Neuronal stem cell (in vitro differentiated cells): ENCODE data around the gene COBLL1.
"Not testable (repeated sequence)": the region's sequence is repeated elsewhere in the genome, so short reads cannot be mapped to it uniquely, and the experiment has no call there.

ENCODE experiments used
- DNase-seq: peaks from one replicate; pipeline ENCODE4 v3.0.0-alpha.2; 2013; ENCODE audit warnings: low spot score
- H2AFZ ChIP-seq: one replicate; pipeline ENCODE4 v1.6.1; 2013; ENCODE audit warnings: mild to moderate bottlenecking, low read length, inconsistent platforms
- H2AK5ac ChIP-seq: 2 replicates; pipeline ENCODE4 v1.6.1; 2013; ENCODE audit warnings: low read depth, mild to moderate bottlenecking, inconsistent platforms, low read length, moderate library complexity, mixed read lengths
- H2BK120ac ChIP-seq: 2 replicates; pipeline ENCODE4 v1.6.1; 2013; ENCODE audit warnings: low read depth, mild to moderate bottlenecking, inconsistent platforms, low read length, moderate library complexity, mixed read lengths
- H2BK12ac ChIP-seq: one replicate; pipeline ENCODE4 v1.6.1; 2013; ENCODE audit warnings: low read length, inconsistent platforms
- H2BK15ac ChIP-seq: 2 replicates; pipeline ENCODE4 v1.6.1; 2013; ENCODE audit warnings: mild to moderate bottlenecking, low read length, inconsistent platforms, mixed read lengths
- H2BK5ac ChIP-seq: one replicate; pipeline ENCODE4 v1.6.1; 2013; ENCODE audit warnings: inconsistent platforms, mild to moderate bottlenecking, low read length, moderate library complexity
- H3K14ac ChIP-seq: one replicate; pipeline ENCODE4 v1.6.1; 2013; ENCODE audit warnings: low read length, inconsistent platforms
- H3K18ac ChIP-seq: 2 replicates; pipeline ENCODE4 v1.6.1; 2013; ENCODE audit warnings: low read length, inconsistent platforms
- H3K23ac ChIP-seq: 2 replicates; pipeline ENCODE4 v1.6.1; 2013; ENCODE audit warnings: low read depth, mild to moderate bottlenecking, mixed read lengths, low read length, inconsistent platforms; ENCODE audit not compliant: poor library complexity
- H3K27ac ChIP-seq: replicated peaks from 3 replicates; pipeline ENCODE4 v1.5.1; 2013; ENCODE audit warnings: low read length, inconsistent platforms
- H3K27me3 ChIP-seq, 3 experiments: 2 replicates each; pipeline ENCODE4 v1.6.1; 2013; ENCODE audit warnings: low read length in 3 of 3, mild to moderate bottlenecking in 2 of 3, inconsistent platforms in 1 of 3, low read depth in 1 of 3, mixed read lengths in 1 of 3, moderate library complexity in 1 of 3; ENCODE audit not compliant: control insufficient read depth in 3 of 3, insufficient read depth in 3 of 3
- H3K36me3 ChIP-seq, 2 donors: replicated peaks in 1 of 2; 2 replicates each; pipeline ENCODE4 v1.6.1; 2013; ENCODE audit warnings: low read length in 2 of 2; ENCODE audit not compliant: control insufficient read depth in 2 of 2, insufficient read depth in 2 of 2
- H3K4ac ChIP-seq: 2 replicates; pipeline ENCODE4 v1.6.1; 2013; ENCODE audit warnings: inconsistent platforms, mild to moderate bottlenecking, low read length, moderate library complexity
- H3K4me1 ChIP-seq, 2 donors: 1 replicate in 1 of 2; 2 replicates in 1 of 2; pipeline ENCODE4 v1.6.1; 2013; ENCODE audit warnings: low read length in 2 of 2, low read depth in 1 of 2; ENCODE audit not compliant: control insufficient read depth in 2 of 2, insufficient read depth in 1 of 2
- H3K4me2 ChIP-seq: one replicate; pipeline ENCODE4 v1.6.1; 2013; ENCODE audit warnings: mild to moderate bottlenecking, low read length, inconsistent platforms; ENCODE audit not compliant: insufficient read depth, poor library complexity, severe bottlenecking
- H3K4me3 ChIP-seq, 2 donors: 2 replicates each; pipeline ENCODE4 v1.5.1; 2013; ENCODE audit warnings: low read length in 2 of 2, mild to moderate bottlenecking in 2 of 2, inconsistent platforms in 1 of 2, moderate library complexity in 1 of 2
- H3K79me1 ChIP-seq: one replicate; pipeline ENCODE4 v1.6.1; 2013; ENCODE audit warnings: low read depth, mild to moderate bottlenecking, inconsistent platforms, low read length, moderate library complexity
- H3K9ac ChIP-seq: one replicate; pipeline ENCODE4 v1.6.1; 2013; ENCODE audit warnings: mild to moderate bottlenecking, low read depth, low read length, inconsistent platforms; ENCODE audit not compliant: poor library complexity
- H3K9me3 ChIP-seq, 2 donors: replicated peaks in 1 of 2; 2 replicates each; pipeline versions ENCODE3 to v1.6.1; 2013; ENCODE audit warnings: low read length in 2 of 2, mild to moderate bottlenecking in 2 of 2, inconsistent platforms in 1 of 2, low read depth in 1 of 2, mixed read lengths in 1 of 2, moderate library complexity in 1 of 2; ENCODE audit not compliant: control insufficient read depth in 2 of 2, insufficient read depth in 1 of 2
- H4K8ac ChIP-seq: one replicate; pipeline ENCODE4 v1.6.1; 2013; ENCODE audit warnings: low read depth, mild to moderate bottlenecking, inconsistent platforms, low read length, moderate library complexity
- H4K91ac ChIP-seq: one replicate; pipeline ENCODE4 v1.6.1; 2013; ENCODE audit warnings: low read length, low read depth, mild to moderate bottlenecking, inconsistent platforms; ENCODE audit not compliant: poor library complexity
- WGBS, 2 donors: extraction: QIAGEN DNeasy Blood & Tissue Kit; methylation state at CpG; one replicate each; pipeline ENCODE4 v1.1.7; 2013; ENCODE audit warnings: missing lambda C conversion rate in 2 of 2, mixed read lengths in 1 of 2; ENCODE audit not compliant: insufficient read length in 2 of 2, insufficient replicate concordance in 1 of 2; ENCODE audit errors: extremely low coverage in 2 of 2; 5-methylcytosine and 5-hydroxymethylcytosine counted together

COBLL1 gene

GRCh38 chr2:164710837-164711765 lies 130.5 kb downstream of the COBLL1 start:
- no peak overlapping the region for H2BK5ac ChIP-seq
- H3K9me3 ChIP-seq, result no peaks in the 10 kb centered on the region
- no peak overlapping the region for H2BK15ac ChIP-seq
- no peak overlapping the region for H4K91ac ChIP-seq
- H3K4ac ChIP-seq, result no peak overlapping the region
- H3K4me3 ChIP-seq, result no peak overlapping the region
- no peak for DNase-seq
- H3K9ac ChIP-seq, result no peak overlapping the region
- H2AK5ac ChIP-seq, result no peak overlapping the region
- no peaks in the 10 kb centered on the region for H3K27me3 ChIP-seq
- no peaks in the 10 kb centered on the region for H3K36me3 ChIP-seq
- H3K4me2 ChIP-seq, result no peak overlapping the region
- no peaks in the 10 kb centered on the region for H3K4me1 ChIP-seq
- H3K27ac ChIP-seq, result no peak overlapping the region
- no peaks in the 10 kb centered on the region for H3K79me1 ChIP-seq
- no peak overlapping the region for H3K18ac ChIP-seq
- H2BK12ac ChIP-seq, result no peak overlapping the region
- H4K8ac ChIP-seq, result no peak overlapping the region
- no peak overlapping the region for H2AFZ ChIP-seq
- WGBS, 2 donors, result no CpG with 5 or more reads among the region's 6 CpGs
- no peak overlapping the region for H3K14ac ChIP-seq
- H3K23ac ChIP-seq, result no peak overlapping the region
- H2BK120ac ChIP-seq, result no peak overlapping the region

- not testable (repeated sequence) for H2AFZ ChIP-seq, H3K4ac ChIP-seq, H3K14ac ChIP-seq, H3K27me3 ChIP-seq, DNase-seq, H2BK5ac ChIP-seq, H4K91ac ChIP-seq, H3K4me2 ChIP-seq, H2AK5ac ChIP-seq, H3K18ac ChIP-seq, H2BK15ac ChIP-seq, H3K4me1 ChIP-seq, H3K36me3 ChIP-seq, H3K9me3 ChIP-seq, H4K8ac ChIP-seq, H3K23ac ChIP-seq, H3K4me3 ChIP-seq, H3K27ac ChIP-seq, H3K79me1 ChIP-seq, H2BK12ac ChIP-seq, H3K9ac ChIP-seq, H2BK120ac ChIP-seq
- no CpG with 5 or more reads among the region's 10 CpGs for WGBS, 2 donors
Observed at GRCh38 chr2:164710252-164710836, 131.3 kb downstream of the COBLL1 start.

- H2AK5ac ChIP-seq, result no peak overlapping the region
- no peak overlapping the region for H2BK5ac ChIP-seq
- no peak overlapping the region for H2BK12ac ChIP-seq
- H3K4me2 ChIP-seq, result no peak overlapping the region
- no peak overlapping the region for H2BK15ac ChIP-seq
- H3K4me1 ChIP-seq, result no peaks in the 10 kb centered on the region
- H4K91ac ChIP-seq, result no peak overlapping the region
- DNase-seq, result no peak
- no peaks in the 10 kb centered on the region for H3K27me3 ChIP-seq
- H3K23ac ChIP-seq, result no peak overlapping the region
- H3K4me3 ChIP-seq, result no peak overlapping the region
- H4K8ac ChIP-seq, result no peak overlapping the region
- no peaks in the 10 kb centered on the region for H3K79me1 ChIP-seq
- H3K14ac ChIP-seq, result no peak overlapping the region
- H3K4ac ChIP-seq, result no peak overlapping the region
- H3K18ac ChIP-seq, result no peak overlapping the region
- H2AFZ ChIP-seq, result no peak overlapping the region
- no peak overlapping the region for H3K9ac ChIP-seq
- no peaks in the 10 kb centered on the region for H3K36me3 ChIP-seq
- no peak overlapping the region for H3K27ac ChIP-seq
- H2BK120ac ChIP-seq, result no peak overlapping the region
- H3K9me3 ChIP-seq, result no peaks in the 10 kb centered on the region
Observed at GRCh38 chr2:164706522-164706921, 135.1 kb downstream of the COBLL1 start.

GRCh38 chr2:164705412-164706167 lies 136.0 kb downstream of the COBLL1 start:
- no peak overlapping the region for H3K23ac ChIP-seq
- no peak overlapping the region for H3K4ac ChIP-seq
- H3K4me3 ChIP-seq, result no peak overlapping the region
- no peak overlapping the region for H4K91ac ChIP-seq
- no peak overlapping the region for H2BK120ac ChIP-seq
- H2BK15ac ChIP-seq, result no peak overlapping the region
- H3K18ac ChIP-seq, result no peak overlapping the region
- no peak overlapping the region for H2AFZ ChIP-seq
- H3K4me2 ChIP-seq, result no peak overlapping the region
- H2AK5ac ChIP-seq, result no peak overlapping the region
- no peaks in the 10 kb centered on the region for H3K27me3 ChIP-seq
- H3K36me3 ChIP-seq, result no peaks in the 10 kb centered on the region
- no peak overlapping the region for H4K8ac ChIP-seq
- no CpG with 5 or more reads among the region's 12 CpGs for WGBS, 2 donors
- no peaks in the 10 kb centered on the region for H3K9me3 ChIP-seq
- no peak overlapping the region for H3K9ac ChIP-seq
- H3K14ac ChIP-seq, result no peak overlapping the region
- H3K4me1 ChIP-seq, result no peaks in the 10 kb centered on the region
- DNase-seq, result no peak
- no peak overlapping the region for H2BK12ac ChIP-seq
- H2BK5ac ChIP-seq, result no peak overlapping the region
- no peaks in the 10 kb centered on the region for H3K79me1 ChIP-seq
- H3K27ac ChIP-seq, result no peak overlapping the region
